Measurements from ENCODE around the gene EIF2A. TPM values are rescaled to one million over a fixed set of nuclear protein-coding genes. Genes with fewer than 3 reads are reported as not detected.
"Not testable (repeated sequence)": the region's sequence is repeated elsewhere in the genome, so short reads cannot be mapped to it uniquely, and the experiment has no call there.

The EIF2A gene
- total RNA-seq, 2 experiments from 2014 or later, result 130 to 136 TPM

GRCh38 chr3:150613709-150614480 lies 67.3 kb downstream of the EIF2A start:
- peaks cover 55% of the 10 kb centered on the region for H3K36me3 Mint-ChIP-seq (ENCODE audit: low read depth)
- H3K27me3 Mint-ChIP-seq, result no peaks in the 10 kb centered on the region
- POLR2A ChIA-PET, result interaction anchor here (0.7 to 3.1 kb wide), 2 partner anchors 11 to 232 kb away, joined by 3 to 14 read pairs; partner anchors contain the start of gene SELENOT
- H3K4me3 Mint-ChIP-seq, result no peak overlapping the region
- H3K9me3 Mint-ChIP-seq, result no peaks in the 10 kb centered on the region
- intact Hi-C loops (cut with micrococcal nuclease), result no loop called here
- CTCF ChIA-PET, result interaction anchor here (2.4 kb wide), 1 partner anchor 107 kb away, joined by 7 read pairs; no protein-coding TSS in a partner anchor
- H3K27ac Mint-ChIP-seq, result peak overlapping the region; percentile 6
- ATAC-seq (peak; percentile 37), DNase-seq (no peak)
- peaks cover 64% of the 10 kb centered on the region for H3K4me1 Mint-ChIP-seq (ENCODE audit: low read depth)
- no peak for TF ChIP-seq CTCF (IDR thresholded peaks at IDR 0.05)

DNA sequence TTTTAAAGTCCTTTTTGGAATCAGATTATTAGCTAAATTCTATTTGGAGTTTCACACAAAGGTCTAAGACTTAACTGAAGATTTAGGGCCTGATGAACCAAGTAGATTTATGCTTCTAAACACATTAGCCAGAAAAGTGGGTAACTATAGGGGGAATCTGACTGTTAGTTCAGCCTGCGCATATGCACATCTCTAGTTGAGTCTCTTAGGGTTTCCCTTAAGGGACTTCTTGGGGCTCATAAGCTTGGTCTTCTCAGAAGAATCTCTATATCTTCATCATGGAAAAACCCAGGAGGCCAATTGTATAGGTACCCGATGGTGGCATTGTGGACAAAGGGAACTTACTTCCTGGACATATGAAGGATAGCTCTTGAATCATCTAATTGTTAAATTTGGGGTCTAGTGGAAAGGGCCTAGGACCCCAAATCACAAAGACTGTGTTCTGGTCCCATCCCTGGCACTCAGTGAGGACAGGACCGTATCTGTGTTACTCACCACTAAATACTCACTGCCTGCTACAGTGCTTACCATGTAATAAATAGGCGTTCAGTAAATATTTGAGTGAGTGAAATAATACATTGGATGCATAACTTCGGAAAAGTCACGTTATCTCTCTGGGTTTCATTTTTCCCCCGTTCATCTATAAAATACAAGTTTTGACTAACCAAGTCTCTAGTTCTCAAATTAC lies 73.6 kb downstream of the EIF2A start:
- no peak overlapping the region for H3K4me3 Mint-ChIP-seq
- CTCF ChIA-PET, result no interaction called here
- POLR2A ChIA-PET, result interaction anchor here (0.7 to 1.0 kb wide), 2 partner anchors 17 to 155 kb away, joined by 3 read pairs; partner anchors contain the start of gene SELENOT
- H3K27me3 Mint-ChIP-seq, result no peaks in the 10 kb centered on the region
- H3K9me3 Mint-ChIP-seq, result no peaks in the 10 kb centered on the region
- TF ChIP-seq CTCF (IDR thresholded peaks at IDR 0.05), result no peak
- ATAC-seq (peak; percentile 37), DNase-seq (no peak)
- peaks cover 45% of the 10 kb centered on the region for H3K36me3 Mint-ChIP-seq (ENCODE audit: low read depth)
- H3K4me1 Mint-ChIP-seq (ENCODE audit: low read depth), result peaks cover 47% of the 10 kb centered on the region
- H3K27ac Mint-ChIP-seq, result peak overlapping the region; percentile 52
- intact Hi-C loops (cut with micrococcal nuclease), result no loop called here

DNA sequence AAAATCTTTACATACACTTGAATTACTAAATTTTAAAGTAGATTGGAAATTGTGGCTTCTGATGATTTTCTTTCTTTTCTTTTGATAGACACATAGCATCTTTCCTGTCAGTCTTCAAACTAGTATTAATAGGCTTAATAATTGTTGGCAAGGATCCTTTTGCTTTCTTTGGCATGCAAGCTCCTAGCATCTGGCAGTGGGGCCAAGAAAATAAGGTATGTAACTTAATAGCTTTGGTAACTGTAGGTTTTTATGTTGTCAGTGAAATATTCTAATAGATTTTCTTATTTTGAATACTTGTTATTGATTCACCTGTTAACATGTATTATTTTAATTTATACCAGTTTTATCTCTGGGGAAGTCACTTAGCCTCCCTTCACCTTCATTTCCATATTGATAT lies 76.4 kb downstream of the EIF2A start:
- peaks cover 39% of the 10 kb centered on the region for H3K4me1 Mint-ChIP-seq (ENCODE audit: low read depth)
- H3K4me3 Mint-ChIP-seq; DNase-seq; ATAC-seq; H3K27me3 Mint-ChIP-seq; CTCF ChIA-PET; H3K27ac Mint-ChIP-seq; intact Hi-C loops (cut with micrococcal nuclease); POLR2A ChIA-PET; H3K9me3 Mint-ChIP-seq: not testable (repeated sequence)
- peaks cover 50% of the 10 kb centered on the region for H3K36me3 Mint-ChIP-seq (ENCODE audit: low read depth)

- H3K9me3 Mint-ChIP-seq, result no peaks in the 10 kb centered on the region
- no peaks in the 10 kb centered on the region for H3K27me3 Mint-ChIP-seq
- DNase-seq (no peak), ATAC-seq (no peak)
- peak overlapping the region; percentile 56 for H3K27ac Mint-ChIP-seq
- ChIA-PET POLR2A (no interaction called here), CTCF (interaction anchor here (0.8 kb wide), 1 partner anchor 11 kb away, joined by 3 read pairs; no protein-coding TSS in a partner anchor)
- peaks cover 30% of the 10 kb centered on the region for H3K4me1 Mint-ChIP-seq (ENCODE audit: low read depth)
- TF ChIP-seq CTCF (IDR thresholded peaks at IDR 0.05), result no peak
- no peak overlapping the region for H3K4me3 Mint-ChIP-seq
- intact Hi-C loops (cut with micrococcal nuclease), result no loop called here
- H3K36me3 Mint-ChIP-seq (ENCODE audit: low read depth), result peaks cover 44% of the 10 kb centered on the region
Observed at GRCh38 chr3:150623945-150624344, 77.4 kb downstream of the EIF2A start.

- no peak for TF ChIP-seq CTCF (IDR thresholded peaks at IDR 0.05)
- Mint-ChIP-seq H3K9me3 (no peaks in the 10 kb centered on the region), H3K4me1 (ENCODE audit: low read depth) (peaks cover 13% of the 10 kb centered on the region), H3K4me3 (no peak overlapping the region), H3K36me3 (ENCODE audit: low read depth) (peaks cover 42% of the 10 kb centered on the region), H3K27ac (peak overlapping the region; percentile 21), H3K27me3 (no peaks in the 10 kb centered on the region)
- ChIA-PET CTCF (no interaction called here), POLR2A (interaction anchor here (0.6 kb wide), 1 partner anchor 1571 kb away, joined by 3 read pairs; no protein-coding TSS in a partner anchor)
- DNase-seq (no peak), ATAC-seq (no peak)
- intact Hi-C loops (cut with micrococcal nuclease), result no loop called here
Observed at GRCh38 chr3:150626148-150626930, 79.8 kb downstream of the EIF2A start.
